ENCODE data around the gene ST8SIA4. TPM values are rescaled to one million over a fixed set of nuclear protein-coding genes. Genes with fewer than 3 reads are reported as not detected.

Gene ST8SIA4
- total RNA-seq, 1 experiment from 2014 or later, result not detected

GRCh38 chr5:100889165-100889743, 13.8 kb downstream of the ST8SIA4 start:
- POLR2A ChIA-PET, result no interaction called here
- Histone ChIP-seq H2AFZ (ENCODE audit: low read depth, low read length, poor library complexity, severe bottlenecking) (peak overlapping the region; percentile 21), H3K4me3 (replicated peaks in 1 of 2; ENCODE audit: low read depth in 1 of 2, low read length in 2 of 2) (no peak overlapping the region), H3K4me1 (ENCODE audit: control insufficient read depth in 1 of 2, insufficient read depth in 2 of 2, low read length in 2 of 2) (no peaks in the 10 kb centered on the region), H3K27ac (ENCODE audit: low read depth, low read length) (no peak overlapping the region), H3K27me3 (ENCODE audit: insufficient read depth, low read length) (no peaks in the 10 kb centered on the region), H3K9me3 (ENCODE audit: control insufficient read depth in 1 of 2, insufficient read depth in 1 of 2, low read depth in 1 of 2, low read length in 2 of 2) (no peaks in the 10 kb centered on the region), H3K9me2 (ENCODE audit: insufficient read depth) (no peaks in the 10 kb centered on the region), H3K36me3 (ENCODE audit: control insufficient read depth in 1 of 2, insufficient read depth in 2 of 2, low read length in 2 of 2) (no peaks in the 10 kb centered on the region), H3K9ac (ENCODE audit: low read length) (no peak overlapping the region), H3K4me2 (ENCODE audit: low read length) (no peak overlapping the region), H4K20me1 (ENCODE audit: insufficient read depth) (no peaks in the 10 kb centered on the region), H3K79me2 (ENCODE audit: insufficient read depth, low read length) (no peaks in the 10 kb centered on the region)
- TF ChIP-seq POLR2AphosphoS5 (IDR thresholded peaks at IDR 0.05; ENCODE audit: low read depth, low read length), result no peak
- ATAC-seq (no peak), DNase-seq (ENCODE audit: low read depth, low spot score) (no peak)
- intact Hi-C loops (cut with micrococcal nuclease), result no loop called here
- CTCF ChIA-PET, result no interaction called here
- BruUV-seq (replicated peaks), result no TSS peak
- RAD21 ChIA-PET (ENCODE audit: low non-redundant PET in 1 of 2, low total read pairs in 2 of 2, uncharacterized antibody in 2 of 2, unreplicated experiment in 2 of 2), result no interaction called here

GRCh38 chr5:100877274-100877673, 25.8 kb downstream of the ST8SIA4 start:
- no peaks in the 10 kb centered on the region for H4K20me1 ChIP-seq (ENCODE audit: insufficient read depth)
- no peaks in the 10 kb centered on the region for H3K9me2 ChIP-seq (ENCODE audit: insufficient read depth)
- no peaks in the 10 kb centered on the region for H3K36me3 ChIP-seq (ENCODE audit: control insufficient read depth in 1 of 2, insufficient read depth in 2 of 2, low read length in 2 of 2)
- H3K4me1 ChIP-seq (ENCODE audit: control insufficient read depth in 1 of 2, insufficient read depth in 2 of 2, low read length in 2 of 2), result no peaks in the 10 kb centered on the region
- ChIA-PET RAD21 (ENCODE audit: low non-redundant PET in 1 of 2, low total read pairs in 2 of 2, uncharacterized antibody in 2 of 2, unreplicated experiment in 2 of 2) (no interaction called here), CTCF (no interaction called here), POLR2A (no interaction called here)
- ATAC-seq (no peak), DNase-seq (ENCODE audit: low read depth, low spot score) (no peak)
- H3K27me3 ChIP-seq (ENCODE audit: insufficient read depth, low read length), result no peaks in the 10 kb centered on the region
- H3K79me2 ChIP-seq (ENCODE audit: insufficient read depth, low read length), result no peaks in the 10 kb centered on the region
- intact Hi-C loops (cut with micrococcal nuclease), result no loop called here
- H3K27ac ChIP-seq (ENCODE audit: low read depth, low read length), result no peak overlapping the region
- TF ChIP-seq SIN3A (IDR thresholded peaks at IDR 0.05; ENCODE audit: low read depth) (no peak), YY1 (IDR thresholded peaks at IDR 0.05; ENCODE audit: extremely low read depth, insufficient replicate concordance, low read depth, low read length) (no peak), JUND (IDR thresholded peaks at IDR 0.05) (no peak), ZBTB33 (IDR thresholded peaks at IDR 0.05; ENCODE audit: extremely low read depth, insufficient replicate concordance, low read length) (no peak)
- no peak overlapping the region for H3K4me3 ChIP-seq (replicated peaks in 1 of 2; ENCODE audit: low read depth in 1 of 2, low read length in 2 of 2)
- H3K9ac ChIP-seq (ENCODE audit: low read length), result no peak overlapping the region
- no peak overlapping the region for H3K4me2 ChIP-seq (ENCODE audit: low read length)
- no peaks in the 10 kb centered on the region for H3K9me3 ChIP-seq (ENCODE audit: control insufficient read depth in 1 of 2, insufficient read depth in 1 of 2, low read depth in 1 of 2, low read length in 2 of 2)
- BruUV-seq (replicated peaks), result no TSS peak
- H2AFZ ChIP-seq (ENCODE audit: low read depth, low read length, poor library complexity, severe bottlenecking), result no peak overlapping the region
